OCI-LY7 (cell line): Measurements from ENCODE around the gene CD300A. TPM values are rescaled to one million over a fixed set of nuclear protein-coding genes. Genes with fewer than 3 reads are reported as not detected.
"Not testable (repeated sequence)": the region's sequence is repeated elsewhere in the genome, so short reads cannot be mapped to it uniquely, and the experiment has no call there.

Experiments
- BruUV-seq: library from RNA; stranded (reverse); fragments of 400-500 nt; replicated peaks from 2 replicates; lab custom pipeline; 2021; lab: Mats Ljungman, UMichigan
- CTCF ChIA-PET: fragments of 300-600 bp; sonication (Branson Sonifier 250); formaldehyde crosslinking; loops from one replicate; lab custom pipeline; 2022; ENCODE audit warnings: antibody characterized with exemption; ENCODE audit not compliant: unreplicated experiment; lab: Charles Lee
- POLR2A ChIA-PET: fragments of 300-600 bp; sonication (Branson Sonifier 250); formaldehyde crosslinking; loops from one replicate; lab custom pipeline; 2022; ENCODE audit warnings: antibody characterized with exemption; lab: Charles Lee
- DNase-seq: peaks from one replicate; pipeline ENCODE4 v3.0.0-alpha.2; 2015; ENCODE audit warnings: low spot score
- H2AFZ ChIP-seq: fragments of 200-600 bp; sonication (generic), shearing (Covaris generic); 2 replicates; pipeline ENCODE4 v1.6.1; 2014; ENCODE audit warnings: mild to moderate bottlenecking, antibody characterized with exemption, low read length, moderate library complexity
- H3K27ac ChIP-seq: fragments of 200-600 bp; sonication (generic); 2 replicates; pipeline ENCODE4 v1.5.1; 2014; ENCODE audit warnings: mixed run types, low read depth, mild to moderate bottlenecking, moderate library complexity, low read length, inconsistent platforms; ENCODE audit not compliant: poor library complexity, severe bottlenecking
- H3K36me3 ChIP-seq: fragments of 200-600 bp; sonication (generic); 2 replicates; pipeline ENCODE4 v1.6.1; 2014; ENCODE audit warnings: mild to moderate bottlenecking, antibody characterized with exemption, low read length, moderate library complexity, mixed read lengths; ENCODE audit not compliant: insufficient read depth
- H3K4me1 ChIP-seq: fragments of 200-600 bp; sonication (generic); 2 replicates; pipeline ENCODE4 v1.5.1; 2014; ENCODE audit warnings: mild to moderate bottlenecking, low read length; ENCODE audit not compliant: insufficient read depth, poor library complexity, severe bottlenecking
- H3K4me2 ChIP-seq: fragments of 200-600 bp; sonication (generic); 2 replicates; pipeline ENCODE4 v1.6.1; 2014; ENCODE audit warnings: mild to moderate bottlenecking, low read length
- H3K4me3 ChIP-seq: fragments of 200-600 bp; sonication (generic); 2 replicates; pipeline ENCODE4 v1.5.1; 2014; ENCODE audit warnings: mild to moderate bottlenecking, low read depth, low read length; ENCODE audit not compliant: poor library complexity, severe bottlenecking
- H3K79me2 ChIP-seq: fragments of 200-600 bp; sonication (generic); 2 replicates; pipeline ENCODE4 v1.6.1; 2016; ENCODE audit warnings: low read depth, mild to moderate bottlenecking, low read length, moderate library complexity, mixed read lengths; ENCODE audit not compliant: insufficient read depth
- H3K9me2 ChIP-seq: fragments of 200-600 bp; sonication (generic); 2 replicates; pipeline ENCODE4 v1.6.1; 2016; ENCODE audit warnings: mild to moderate bottlenecking, low read length, mixed read lengths; ENCODE audit not compliant: insufficient read depth
- H3K9me3 ChIP-seq: fragments of 200-600 bp; sonication (generic); 2 replicates; pipeline ENCODE4 v1.6.1; 2014; ENCODE audit warnings: mild to moderate bottlenecking, mixed run types, low read length, mixed read lengths
- H4K20me1 ChIP-seq: fragments of 200-600 bp; sonication (generic); 2 replicates; pipeline ENCODE4 v1.6.1; 2014; ENCODE audit warnings: mild to moderate bottlenecking, antibody characterized with exemption, low read length, moderate library complexity, mixed read lengths; ENCODE audit not compliant: insufficient read depth
- CTCF ChIP-seq: fragments of 200-600 bp; sonication (generic); conservative IDR thresholded peaks from 2 replicates; pipeline ENCODE4 v1.5.1; 2014; ENCODE audit warnings: mild to moderate bottlenecking, antibody characterized with exemption, low read length, moderate library complexity, mixed read lengths
- EZH2phosphoT487 ChIP-seq: fragments of 200-600 bp; sonication (generic); IDR thresholded peaks from 2 replicates; pipeline ENCODE4 v1.6.1; 2018; ENCODE audit warnings: low read depth, borderline replicate concordance, mild to moderate bottlenecking, mixed run types, antibody characterized with exemption, low read length, moderate library complexity, mixed read lengths
- intact Hi-C: fragments of 100-400 bp; cut with micrococcal nuclease; formaldehyde crosslinking; loops from one replicate; pipeline ENCODE4 v1.10.0; 2022; ENCODE audit not compliant: unreplicated experiment
- total RNA-seq, 2 experiments: library from RNA; depleted of rRNA in 1 of 2; stranded (reverse); fragments of >200 nt in 1 of 2; shearing (Covaris generic) in 1 of 2; gene quantifications; 2 replicates each; pipeline ENCODE4 v1.2.3, GENCODE V29; 2014 to 2022

The CD300A gene
- total RNA-seq, 2 experiments from 2014 or later: 3.5 to 6.7 TPM

- no TSS peak for BruUV-seq
- CTCF ChIA-PET: no interaction called here
These were observed 50.3 kb downstream of the CD300A start for GRCh38 chr17:74516561-74517328.

GRCh38 chr17:74518413-74518981 is 52.1 kb downstream of the CD300A start:
- H3K27ac ChIP-seq, DNase-seq, H4K20me1 ChIP-seq, CTCF ChIA-PET, H3K4me1 ChIP-seq, H3K9me2 ChIP-seq, POLR2A ChIA-PET, H3K4me3 ChIP-seq, intact Hi-C loops, BruUV-seq, H3K79me2 ChIP-seq, H3K4me2 ChIP-seq, H2AFZ ChIP-seq, H3K36me3 ChIP-seq: not testable (repeated sequence)
- peaks cover 28% of the 10 kb centered on the region for H3K9me3 ChIP-seq

More at GRCh38 chr17:74516561-74517328, 50.3 kb downstream of the CD300A start:
- intact Hi-C loops: no loop called here
- DNase-seq: no peak
- Histone ChIP-seq H3K27ac (no peak overlapping the region), H2AFZ (no peak overlapping the region), H3K9me3 (peaks cover 28% of the 10 kb centered on the region), H4K20me1 (no peaks in the 10 kb centered on the region), H3K4me1 (no peaks in the 10 kb centered on the region), H3K4me2 (no peak overlapping the region), H3K4me3 (no peak overlapping the region), H3K79me2 (no peaks in the 10 kb centered on the region), H3K9me2 (no peaks in the 10 kb centered on the region), H3K36me3 (no peaks in the 10 kb centered on the region)
- TF ChIP-seq EZH2phosphoT487 (no peak), CTCF (no peak)
- POLR2A ChIA-PET: no interaction called here

GRCh38 chr17:74520016-74520434 is 53.6 kb downstream of the CD300A start:
- no peak for DNase-seq
- intact Hi-C loops: no loop called here
- POLR2A ChIA-PET: interaction anchor here (0.7 kb wide), 1 partner anchor 1734 kb away, joined by 3 read pairs; no protein-coding TSS in a partner anchor
- CTCF ChIA-PET: no interaction called here
- peaks cover 13% of the 10 kb centered on the region for H3K9me3 ChIP-seq
- no peak overlapping the region for H3K27ac ChIP-seq
- H3K9me2 ChIP-seq: no peaks in the 10 kb centered on the region
- H3K4me1 ChIP-seq: no peaks in the 10 kb centered on the region
- BruUV-seq: no TSS peak
- TF ChIP-seq CTCF: no peak
- TF ChIP-seq EZH2phosphoT487: no peak
- H3K36me3 ChIP-seq: no peaks in the 10 kb centered on the region
- H4K20me1 ChIP-seq: no peaks in the 10 kb centered on the region
- H3K4me2 ChIP-seq: no peak overlapping the region
- no peaks in the 10 kb centered on the region for H3K79me2 ChIP-seq
- no peak overlapping the region for H3K4me3 ChIP-seq
- H2AFZ ChIP-seq: no peak overlapping the region
